Activated T-cell treated with anti-CD3 and anti-CD28 coated beads for 4 hours (primary cell): ENCODE measurements around the gene STXBP6.

ENCODE experiments used
- DNase-seq: peaks from one replicate; pipeline ENCODE4 v3.0.0-alpha.2; 2020

The STXBP6 gene

GRCh38 chr14:25050269-25051150 is 563 bp upstream of the STXBP6 start:
- DNase-seq, result no peak

GRCh38 chr14:25049093-25049567 is 817 bp downstream of the STXBP6 start:
- no peak for DNase-seq

- DNase-seq, result no peak
Observed at GRCh38 chr14:25048170-25049016, 1.6 kb downstream of the STXBP6 start.

- no peak for DNase-seq
Observed at GRCh38 chr14:25046301-25046943, 3.5 kb downstream of the STXBP6 start.

- no peak for DNase-seq
Observed at GRCh38 chr14:25044106-25044698, 5.7 kb downstream of the STXBP6 start.

GRCh38 chr14:25042362-25043299 is 7.3 kb downstream of the STXBP6 start:
- no peak for DNase-seq

GRCh38 chr14:25041898-25042297 is 8.0 kb downstream of the STXBP6 start:
- DNase-seq, result no peak

- DNase-seq, result no peak
Observed at GRCh38 chr14:25041484-25041883, 8.5 kb downstream of the STXBP6 start.

GRCh38 chr14:25039933-25040332 is 10.0 kb downstream of the STXBP6 start:
- no peak for DNase-seq

- DNase-seq, result no peak
Observed at GRCh38 chr14:25038044-25038668, 11.8 kb downstream of the STXBP6 start.

GRCh38 chr14:25037032-25037431 is 12.9 kb downstream of the STXBP6 start:
- no peak for DNase-seq

- DNase-seq, result no peak
Observed at GRCh38 chr14:25034803-25035681, 14.9 kb downstream of the STXBP6 start.

GRCh38 chr14:25033358-25033757 is 16.6 kb downstream of the STXBP6 start:
- no peak for DNase-seq

GRCh38 chr14:25032092-25032784 is 17.7 kb downstream of the STXBP6 start:
- DNase-seq, result no peak

GRCh38 chr14:25026476-25027137 is 23.3 kb downstream of the STXBP6 start:
- DNase-seq, result no peak

- no peak for DNase-seq
Observed at GRCh38 chr14:25019892-25020291, 30.1 kb downstream of the STXBP6 start.

- DNase-seq, result no peak
Observed at GRCh38 chr14:25017562-25017961, 32.4 kb downstream of the STXBP6 start.

GRCh38 chr14:25015761-25016160 is 34.2 kb downstream of the STXBP6 start:
- DNase-seq, result no peak

GRCh38 chr14:25014440-25014839 is 35.5 kb downstream of the STXBP6 start:
- DNase-seq, result no peak
